GM15510 (cell line): ENCODE data around the gene PDIA2.

Source experiments
- POLR2A ChIP-seq: IDR thresholded peaks from 3 replicates; pipeline ENCODE4 v1.6.1; 2011; ENCODE audit warnings: borderline replicate concordance; ENCODE audit not compliant: insufficient read length; ENCODE audit errors: extremely low read depth

The PDIA2 gene

DNA sequence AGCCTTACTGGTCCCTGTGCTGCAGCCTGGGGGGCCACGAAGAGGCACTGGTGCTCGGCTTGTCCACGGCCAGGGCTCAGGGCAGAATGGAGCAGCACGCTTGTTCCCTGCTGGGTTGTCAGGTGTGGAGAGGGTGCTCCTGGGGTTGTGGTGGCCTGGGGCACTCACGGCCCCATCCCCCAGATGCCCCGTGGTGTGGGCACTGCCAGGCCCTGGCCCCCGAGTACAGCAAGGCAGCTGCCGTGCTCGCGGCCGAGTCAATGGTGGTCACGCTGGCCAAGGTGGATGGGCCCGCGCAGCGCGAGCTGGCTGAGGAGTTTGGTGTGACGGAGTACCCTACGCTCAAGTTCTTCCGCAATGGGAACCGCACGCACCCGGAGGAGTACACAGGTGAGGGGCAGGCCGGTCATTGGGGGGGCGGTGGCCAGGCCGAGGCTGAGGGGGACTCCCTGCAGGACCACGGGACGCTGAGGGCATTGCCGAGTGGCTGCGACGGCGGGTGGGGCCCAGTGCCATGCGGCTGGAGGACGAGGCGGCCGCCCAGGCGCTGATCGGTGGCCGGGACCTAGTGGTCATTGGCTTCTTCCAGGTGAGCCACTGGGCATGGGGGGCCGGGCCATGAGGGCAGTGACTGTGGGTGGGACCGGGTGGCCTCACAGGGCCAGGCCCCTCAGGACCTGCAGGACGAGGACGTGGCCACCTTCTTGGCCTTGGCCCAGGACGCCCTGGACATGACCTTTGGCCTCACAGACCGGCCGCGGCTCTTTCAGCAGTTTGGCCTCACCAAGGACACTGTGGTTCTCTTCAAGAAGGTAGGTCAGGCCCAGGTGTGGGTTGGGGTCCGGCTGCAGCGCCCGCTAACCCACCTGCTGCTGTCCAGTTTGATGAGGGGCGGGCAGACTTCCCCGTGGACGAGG lies 1.5 kb downstream of the PDIA2 start:
- no peak for TF ChIP-seq POLR2A

GRCh38 chr16:285146-286055 lies 2.4 kb downstream of the PDIA2 start:
- no peak for TF ChIP-seq POLR2A

DNA sequence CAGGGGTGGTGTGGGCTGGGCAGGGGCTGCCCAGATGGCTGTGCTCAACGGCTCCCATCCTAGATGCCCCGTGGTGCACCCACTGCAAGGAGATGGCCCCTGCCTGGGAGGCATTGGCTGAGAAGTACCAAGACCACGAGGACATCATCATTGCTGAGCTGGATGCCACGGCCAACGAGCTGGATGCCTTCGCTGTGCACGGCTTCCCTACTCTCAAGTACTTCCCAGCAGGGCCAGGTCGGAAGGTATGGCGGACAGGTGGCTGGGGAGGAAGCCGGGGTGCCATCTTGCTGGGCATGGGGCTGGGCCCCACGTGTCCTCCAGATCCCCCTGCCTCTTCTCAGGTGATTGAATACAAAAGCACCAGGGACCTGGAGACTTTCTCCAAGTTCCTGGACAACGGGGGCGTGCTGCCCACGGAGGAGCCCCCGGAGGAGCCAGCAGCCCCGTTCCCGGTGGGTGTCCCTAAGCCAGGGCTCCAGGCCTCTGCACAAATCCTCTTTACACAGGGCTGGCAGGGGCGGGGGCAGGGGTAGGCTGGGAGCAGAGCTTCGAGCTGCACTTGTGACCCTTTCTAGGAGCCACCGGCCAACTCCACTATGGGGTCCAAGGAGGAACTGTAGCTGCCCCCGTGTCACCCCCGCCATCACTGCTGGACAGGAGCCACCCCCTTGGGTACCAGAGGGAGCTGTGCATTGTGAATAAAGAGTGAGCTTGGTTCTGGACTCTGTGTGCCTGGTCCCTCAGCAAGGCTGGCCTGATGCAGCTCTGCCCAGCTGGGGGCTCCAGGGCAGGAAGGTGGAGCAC lies 3.7 kb downstream of the PDIA2 start:
- TF ChIP-seq POLR2A: no peak

GRCh38 chr16:287298-287811 lies 4.4 kb downstream of the PDIA2 start:
- TF ChIP-seq POLR2A: no peak

- no peak for TF ChIP-seq POLR2A
Measured at GRCh38 chr16:287981-288920, 5.3 kb downstream of the PDIA2 start.

DNA sequence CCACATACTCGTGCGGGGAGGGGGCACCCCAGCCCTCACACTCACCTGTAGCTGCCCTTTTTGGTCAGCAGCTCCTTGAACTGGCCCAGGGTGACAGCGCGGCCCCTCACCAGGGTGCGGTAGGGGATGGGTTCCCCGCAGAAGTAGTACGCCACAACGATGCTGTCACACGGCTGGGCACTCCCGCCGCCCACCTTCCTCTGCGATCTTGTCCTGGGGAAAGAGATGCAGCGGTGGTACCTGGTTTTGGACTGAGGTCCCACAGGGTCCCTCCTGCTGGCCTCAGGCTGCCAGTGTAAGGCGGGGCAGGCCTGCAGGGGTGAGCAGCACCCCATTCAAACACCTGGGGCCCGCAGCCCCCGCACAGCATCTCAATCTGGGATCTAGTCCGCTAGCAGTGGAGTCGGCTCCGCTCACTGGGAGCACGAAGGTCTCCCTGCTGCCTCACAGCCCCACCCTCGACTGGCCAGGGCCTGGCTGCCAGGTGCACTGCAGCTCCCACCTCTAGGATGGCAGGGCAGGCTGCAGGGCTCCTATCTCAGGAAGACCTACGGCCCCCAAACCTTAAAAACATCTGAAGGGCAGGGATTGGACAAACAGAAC lies 6.5 kb downstream of the PDIA2 start:
- TF ChIP-seq POLR2A: no peak

DNA sequence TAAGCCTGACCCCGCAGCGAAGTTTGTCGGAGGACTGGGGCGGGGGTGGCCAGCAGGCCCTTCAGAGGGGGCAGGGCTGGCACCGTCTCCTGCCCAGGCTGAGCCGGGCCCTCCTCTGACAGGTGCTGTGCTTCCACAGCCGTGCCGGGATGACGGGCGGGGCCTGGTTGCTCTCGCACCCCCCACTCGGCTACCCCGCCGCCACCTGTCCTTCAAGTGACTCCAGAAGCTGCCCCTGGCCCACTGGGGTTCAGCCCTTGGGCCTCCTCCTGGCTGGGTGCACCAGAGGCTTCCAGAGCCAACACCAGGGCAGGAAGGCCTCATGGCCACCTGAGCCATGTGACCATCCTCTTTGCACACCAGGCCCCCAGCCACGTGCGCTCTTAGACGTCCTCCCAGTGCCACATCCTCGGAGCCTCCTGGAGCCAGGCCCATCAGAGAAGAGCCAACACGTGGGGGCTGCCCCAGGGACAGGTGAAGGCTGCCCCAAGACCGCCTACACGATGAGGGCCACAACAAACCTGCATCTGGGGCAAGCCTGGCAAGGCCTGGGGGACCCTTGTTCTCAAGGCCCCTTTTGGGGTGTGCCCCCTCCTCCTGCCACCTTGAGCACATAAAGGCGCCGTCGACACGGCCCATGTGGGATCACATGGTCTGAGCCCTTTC lies 7.2 kb downstream of the PDIA2 start:
- no peak for TF ChIP-seq POLR2A

DNA sequence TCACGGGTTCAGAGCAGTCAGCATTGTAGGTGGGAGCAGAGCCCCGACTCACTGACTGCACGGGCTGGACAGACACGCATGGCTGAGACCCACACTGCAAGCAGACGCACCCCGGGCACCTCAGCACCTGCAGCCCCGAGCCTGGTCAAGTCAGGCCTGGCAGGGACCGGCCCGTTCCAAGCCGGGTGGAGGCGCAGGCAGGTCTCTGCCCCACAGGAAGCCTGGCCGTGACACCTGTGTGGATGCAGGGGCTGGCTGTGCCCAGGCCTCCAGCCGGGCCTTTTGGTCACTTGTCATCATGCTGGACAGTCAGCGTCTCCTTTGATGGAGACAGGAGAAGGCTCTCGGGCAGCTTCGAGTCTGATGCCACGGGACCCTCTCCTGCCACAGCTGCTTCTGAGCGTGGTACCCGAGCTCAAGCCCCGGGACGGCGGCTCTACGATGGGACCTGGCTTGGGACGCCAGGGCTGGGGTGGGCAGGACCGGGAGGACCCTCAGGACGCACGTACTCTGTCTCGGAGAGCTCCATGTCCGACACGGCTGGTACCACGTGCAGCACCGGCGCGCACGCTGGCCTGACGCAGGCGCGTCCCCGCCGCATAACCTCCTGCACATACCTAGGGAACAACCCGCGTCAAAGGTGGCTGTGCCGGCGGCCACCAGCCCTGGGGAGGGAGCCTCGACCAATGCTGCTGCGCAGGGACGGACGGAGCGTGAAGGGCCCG lies 7.9 kb downstream of the PDIA2 start:
- no peak for TF ChIP-seq POLR2A

- TF ChIP-seq POLR2A: no peak
Measured at GRCh38 chr16:291539-291938, 8.6 kb downstream of the PDIA2 start.

- no peak for TF ChIP-seq POLR2A
Measured at GRCh38 chr16:293043-293775, 10.2 kb downstream of the PDIA2 start.

DNA sequence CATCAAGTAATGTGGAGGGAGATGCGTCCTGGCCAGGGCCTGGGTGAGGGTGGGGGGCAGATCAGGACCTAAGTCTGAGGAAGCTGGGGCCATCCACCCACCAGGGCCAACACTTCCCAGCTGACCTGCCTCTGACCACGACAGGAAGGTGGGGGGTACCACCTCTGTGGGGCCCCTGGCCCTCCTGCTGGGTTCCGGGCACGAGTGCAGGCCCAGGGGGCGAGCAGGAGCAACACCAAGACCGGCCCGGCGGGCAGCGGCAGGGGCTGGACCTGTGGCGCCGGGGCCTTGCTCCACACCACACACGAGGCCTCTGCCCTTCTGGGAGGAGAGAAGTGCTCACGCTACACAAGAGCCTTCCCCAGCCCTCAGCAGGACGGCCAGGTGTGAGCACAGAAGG lies 13.3 kb downstream of the PDIA2 start:
- no peak for TF ChIP-seq POLR2A
